ENCODE measurements around the gene MAD1L1.
"Not testable (repeated sequence)": the region's sequence is repeated elsewhere in the genome, so short reads cannot be mapped to it uniquely, and the experiment has no call there.

Gene MAD1L1

DNA sequence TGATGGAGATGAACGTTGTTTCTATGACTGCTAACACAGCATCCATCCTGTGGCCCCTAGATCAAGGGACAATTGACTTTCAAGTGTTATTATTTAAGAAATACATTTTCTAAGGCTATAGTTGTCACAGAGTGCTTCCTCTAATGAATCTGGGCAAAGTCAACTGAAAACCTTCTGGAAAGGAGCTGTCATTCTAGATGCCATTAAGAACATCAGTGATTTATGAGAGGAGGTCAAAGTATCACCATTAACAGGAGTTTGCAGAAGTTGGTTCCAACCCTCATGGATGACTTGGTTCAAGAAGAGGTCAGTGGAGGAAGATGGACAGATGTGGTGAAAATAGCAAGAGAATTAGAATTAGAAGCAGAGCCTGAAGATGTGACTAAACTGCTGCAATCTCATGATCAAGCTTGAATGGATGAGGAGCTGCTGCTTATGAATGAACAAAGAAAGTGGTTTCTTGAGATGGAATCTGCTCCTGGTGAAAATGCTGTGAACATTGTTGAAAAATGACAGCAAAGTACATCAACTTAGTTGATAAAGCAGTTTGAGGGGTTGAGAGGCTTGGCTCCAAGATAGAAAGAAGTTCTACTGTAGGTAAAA, 400.7 kb downstream of the MAD1L1 start:
- not testable (repeated sequence) for DNase-seq (ENCODE audit: low spot score)

DNA sequence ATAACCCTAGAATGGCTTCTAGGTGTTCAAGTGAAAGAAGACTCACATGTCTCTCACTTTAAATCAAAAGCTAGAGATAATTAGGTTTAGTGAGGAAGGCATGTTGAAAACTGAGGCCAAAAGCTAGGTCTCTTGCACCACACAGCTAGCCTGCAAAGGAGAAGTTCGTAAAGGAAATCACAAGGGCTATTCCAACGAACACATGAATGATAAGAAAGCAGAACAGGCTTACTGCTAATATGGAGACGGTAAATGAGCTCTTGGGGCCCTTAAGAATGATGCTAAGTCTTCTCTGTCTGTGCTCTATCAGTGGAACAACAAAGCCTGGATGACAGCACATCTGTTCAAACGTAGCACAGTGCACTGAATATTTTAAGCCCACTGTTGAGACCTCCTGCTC, 401.3 kb downstream of the MAD1L1 start:
- DNase-seq (ENCODE audit: low spot score) = not testable (repeated sequence)

DNA sequence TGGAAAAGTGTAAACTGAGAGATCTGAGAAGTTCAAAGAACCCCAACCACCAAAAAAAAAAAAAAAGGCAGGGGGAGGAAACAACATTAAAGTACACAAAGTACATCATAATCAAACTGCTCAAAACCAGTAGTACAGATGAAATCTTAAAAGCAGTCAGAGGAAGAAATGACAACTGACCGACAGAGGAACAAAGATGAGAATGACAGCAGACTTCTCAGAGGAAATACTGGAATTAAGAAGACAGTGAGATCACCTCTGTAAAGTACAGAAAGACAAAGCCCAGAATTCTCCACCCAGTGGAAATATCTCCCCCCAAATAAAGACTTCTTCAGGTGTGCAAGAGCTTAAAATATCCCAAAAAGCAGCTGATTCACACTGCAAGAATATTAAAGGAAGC, 403.1 kb downstream of the MAD1L1 start:
- DNase-seq (ENCODE audit: low spot score) = not testable (repeated sequence)

DNA sequence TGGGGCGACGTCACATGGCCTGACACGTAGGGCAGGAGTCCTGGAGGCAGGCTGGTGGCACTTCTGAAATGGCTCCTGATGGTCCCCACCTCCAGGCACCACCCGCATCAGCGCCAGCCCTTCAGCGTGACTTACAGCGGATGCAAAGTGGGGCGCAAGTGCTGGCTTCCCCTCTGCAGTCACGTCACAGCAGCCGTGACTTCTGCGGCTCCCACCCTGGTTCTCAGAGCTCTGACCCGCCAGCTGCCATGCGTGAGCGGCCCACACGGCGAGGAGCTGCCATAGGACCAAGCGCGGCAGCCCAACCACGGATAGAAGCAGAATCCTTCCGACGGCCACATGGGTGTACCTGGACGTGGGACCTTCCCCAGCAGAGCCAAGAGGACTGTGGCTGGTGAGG, 403.6 kb downstream of the MAD1L1 start:
- no peak for DNase-seq (ENCODE audit: low spot score)

DNA sequence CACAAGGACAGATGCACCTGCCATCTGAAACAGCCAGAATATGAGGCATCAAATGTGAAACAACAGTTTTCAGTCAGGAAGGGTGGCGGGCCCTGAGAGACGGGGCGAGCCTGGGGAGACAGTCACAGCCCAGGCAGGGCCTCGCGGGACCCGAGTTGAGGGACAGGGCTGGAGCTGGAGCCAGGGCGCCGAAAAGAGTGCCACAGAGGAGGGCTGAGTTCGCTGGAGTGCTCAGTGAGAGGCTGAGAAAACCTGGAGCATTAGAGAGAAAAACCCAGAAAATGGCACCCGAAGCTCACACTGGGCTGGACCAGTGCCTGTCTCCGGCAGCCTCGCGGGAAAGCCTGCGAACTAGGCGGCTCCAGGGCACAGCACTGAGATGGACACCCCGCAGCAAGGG, 404.6 kb downstream of the MAD1L1 start:
- not testable (repeated sequence) for DNase-seq (ENCODE audit: low spot score)

DNA sequence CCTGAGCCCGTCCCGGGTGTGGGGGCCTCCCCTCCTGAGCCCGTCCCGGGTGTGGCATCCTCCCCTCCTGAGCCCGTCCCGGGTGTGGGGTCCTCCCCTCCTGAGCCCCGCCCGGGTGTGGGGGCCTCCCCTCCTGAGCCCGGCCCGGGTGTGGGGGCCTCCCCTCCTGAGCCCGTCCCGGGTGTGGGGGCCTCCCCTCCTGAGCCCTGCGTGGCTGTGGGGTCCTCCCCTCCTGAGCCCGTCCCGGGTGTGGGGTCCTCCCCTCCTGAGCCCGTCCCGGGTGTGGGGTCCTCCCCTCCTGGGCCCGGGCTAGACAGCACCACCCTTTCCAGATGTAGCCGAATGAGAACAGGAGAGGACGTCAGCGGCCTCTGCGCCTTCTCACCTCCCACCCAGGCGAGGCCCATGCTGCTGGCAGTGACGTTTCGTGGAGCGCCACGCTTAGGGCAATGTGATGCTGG, 405.2 kb downstream of the MAD1L1 start:
- not testable (repeated sequence) for DNase-seq (ENCODE audit: low spot score)

DNA sequence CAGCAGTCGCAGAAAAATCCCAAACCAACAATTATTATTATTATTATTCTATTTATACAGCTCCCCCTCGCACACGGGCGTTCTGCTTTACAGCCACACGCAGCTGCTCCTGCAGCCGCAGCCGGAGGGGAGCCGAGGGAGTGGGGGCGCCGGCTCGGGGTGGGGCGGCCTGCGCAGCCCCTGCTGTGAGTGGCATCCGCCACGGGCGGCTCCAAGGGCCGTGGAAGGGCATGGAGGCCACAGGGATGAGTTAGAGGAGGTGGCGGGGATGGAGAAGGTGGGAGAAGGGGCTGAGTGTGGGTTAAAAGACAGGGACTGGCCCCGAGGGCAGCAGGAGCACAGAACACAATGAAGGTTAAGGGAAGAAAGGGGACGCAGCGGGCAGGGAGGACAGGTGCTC, 405.8 kb downstream of the MAD1L1 start:
- not testable (repeated sequence) for DNase-seq (ENCODE audit: low spot score)

DNA sequence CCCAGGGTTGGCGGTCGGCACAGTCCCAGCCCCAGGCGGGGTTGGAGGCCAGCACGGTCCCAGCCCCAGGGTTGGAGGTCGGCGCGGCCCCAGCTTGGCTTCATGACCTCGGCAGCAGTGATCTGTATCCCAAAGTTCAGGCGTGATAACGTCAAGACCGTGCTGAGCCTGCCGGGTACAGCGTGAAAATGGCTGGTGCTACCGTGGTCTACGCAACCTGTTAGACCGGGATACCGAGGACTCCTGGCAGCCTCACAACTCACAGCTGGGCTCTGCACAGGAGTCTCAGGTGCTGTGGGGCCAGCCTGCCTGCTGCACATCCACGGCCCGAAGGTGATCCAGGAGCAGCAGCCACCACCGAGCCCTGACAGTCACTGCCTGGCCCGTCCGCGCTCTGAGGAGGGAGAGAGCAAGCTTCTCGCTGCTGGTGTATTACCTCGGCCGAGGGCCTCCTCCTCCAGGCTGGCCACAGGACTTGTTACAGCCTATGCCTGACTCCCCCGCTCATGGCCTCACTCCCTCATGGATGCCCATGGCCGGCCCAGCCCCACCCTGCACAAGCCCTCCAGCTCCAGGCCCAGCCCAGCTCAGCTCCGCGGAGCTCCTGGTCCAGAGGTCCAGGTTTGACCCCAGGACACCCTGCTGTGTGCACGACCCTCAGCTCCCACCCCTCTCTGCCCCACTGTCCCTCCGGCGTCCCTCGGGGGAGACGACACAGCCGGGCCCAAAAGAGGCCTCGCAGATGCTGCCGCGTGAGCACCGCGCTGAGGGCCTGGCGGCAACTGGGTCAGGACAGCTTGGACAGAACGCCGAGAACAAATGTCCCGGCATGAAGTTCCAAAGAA, 406.6 kb downstream of the MAD1L1 start:
- DNase-seq (ENCODE audit: low spot score) = no peak

DNA sequence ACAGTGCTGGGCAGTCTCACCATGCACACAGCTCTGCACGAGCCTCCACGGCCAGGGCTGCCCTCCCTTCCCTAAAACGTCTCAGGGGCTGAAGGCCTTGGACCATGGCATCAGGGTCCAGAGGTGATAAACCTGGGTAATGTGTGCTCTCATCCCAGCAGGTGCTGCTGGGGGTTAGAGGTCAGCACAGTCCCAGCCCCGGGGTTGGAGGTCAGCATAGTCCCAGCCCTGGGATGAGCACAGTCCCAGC, 407.2 kb downstream of the MAD1L1 start:
- DNase-seq (ENCODE audit: low spot score) = not testable (repeated sequence)

DNA sequence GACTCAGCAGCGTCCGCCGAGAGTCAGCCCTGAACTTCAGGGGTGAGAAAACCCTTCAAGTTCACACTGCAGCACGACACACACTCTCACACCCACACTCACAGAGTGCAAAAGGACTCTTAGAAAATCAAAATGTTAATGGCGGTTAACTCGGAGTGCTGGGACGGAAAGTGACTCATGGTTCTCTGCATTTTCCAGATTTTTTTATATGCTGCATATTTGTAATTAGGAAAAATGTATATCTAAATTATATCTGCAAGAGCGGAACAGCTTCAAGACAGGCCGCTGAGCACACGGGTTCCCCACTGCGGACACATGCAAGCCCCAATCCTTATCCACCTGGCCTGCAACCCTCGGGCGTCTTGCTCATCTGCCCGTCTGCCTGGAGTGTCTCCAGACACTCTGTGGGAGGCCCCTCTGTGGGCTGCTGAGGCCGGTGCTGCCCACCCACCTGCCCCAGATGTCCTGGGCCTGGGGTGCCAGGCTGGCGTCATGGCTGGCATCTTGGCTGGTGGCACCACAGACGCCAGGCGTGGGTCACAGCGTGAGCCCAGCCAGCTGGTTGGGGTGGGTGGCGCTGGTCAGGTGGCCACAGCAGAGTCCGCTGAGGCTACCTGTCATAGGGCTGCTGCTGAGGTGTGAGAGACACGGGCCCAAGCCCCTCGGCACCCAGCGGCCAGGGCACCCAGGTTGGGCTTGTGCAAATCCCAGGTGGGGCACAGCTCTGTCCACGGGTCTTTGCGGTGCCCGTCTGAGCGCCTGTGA, 407.7 kb downstream of the MAD1L1 start:
- not testable (repeated sequence) for DNase-seq (ENCODE audit: low spot score)

DNA sequence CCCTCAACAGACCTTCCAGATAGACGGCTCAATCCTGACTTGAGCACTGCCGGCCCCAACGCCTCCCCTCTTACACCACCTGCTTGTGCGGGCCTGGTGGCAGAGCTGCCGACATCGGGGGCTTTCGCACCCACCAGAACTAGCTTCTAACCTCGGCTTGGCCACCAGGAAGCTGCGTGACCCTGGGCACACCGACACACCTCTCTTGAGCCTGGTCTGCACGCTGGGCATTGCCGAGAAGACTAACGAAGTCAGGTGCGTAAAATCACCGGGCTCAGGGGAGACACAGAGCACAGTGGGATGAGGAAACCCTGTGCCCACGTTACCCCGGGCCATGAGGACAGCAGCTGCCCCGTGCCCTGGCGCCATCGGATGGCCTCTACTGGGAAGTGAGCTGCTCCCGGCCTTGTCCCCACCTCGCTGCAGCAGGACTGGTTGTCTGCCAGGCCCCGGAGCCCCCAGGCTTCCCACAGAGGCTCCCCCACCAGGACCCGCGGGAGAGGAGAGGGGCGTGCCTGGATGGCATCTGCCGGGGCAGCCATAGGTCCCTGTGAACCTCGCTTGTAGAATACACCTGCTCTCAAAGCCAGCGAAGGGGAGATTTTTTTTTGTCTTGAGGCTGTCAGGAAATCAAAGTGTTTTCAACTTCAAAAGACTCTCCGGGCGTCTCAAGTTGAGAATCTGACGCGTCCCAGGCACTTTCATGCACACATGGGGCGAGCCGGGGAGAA, 408.4 kb downstream of the MAD1L1 start:
- not testable (repeated sequence) for DNase-seq (ENCODE audit: low spot score)

DNA sequence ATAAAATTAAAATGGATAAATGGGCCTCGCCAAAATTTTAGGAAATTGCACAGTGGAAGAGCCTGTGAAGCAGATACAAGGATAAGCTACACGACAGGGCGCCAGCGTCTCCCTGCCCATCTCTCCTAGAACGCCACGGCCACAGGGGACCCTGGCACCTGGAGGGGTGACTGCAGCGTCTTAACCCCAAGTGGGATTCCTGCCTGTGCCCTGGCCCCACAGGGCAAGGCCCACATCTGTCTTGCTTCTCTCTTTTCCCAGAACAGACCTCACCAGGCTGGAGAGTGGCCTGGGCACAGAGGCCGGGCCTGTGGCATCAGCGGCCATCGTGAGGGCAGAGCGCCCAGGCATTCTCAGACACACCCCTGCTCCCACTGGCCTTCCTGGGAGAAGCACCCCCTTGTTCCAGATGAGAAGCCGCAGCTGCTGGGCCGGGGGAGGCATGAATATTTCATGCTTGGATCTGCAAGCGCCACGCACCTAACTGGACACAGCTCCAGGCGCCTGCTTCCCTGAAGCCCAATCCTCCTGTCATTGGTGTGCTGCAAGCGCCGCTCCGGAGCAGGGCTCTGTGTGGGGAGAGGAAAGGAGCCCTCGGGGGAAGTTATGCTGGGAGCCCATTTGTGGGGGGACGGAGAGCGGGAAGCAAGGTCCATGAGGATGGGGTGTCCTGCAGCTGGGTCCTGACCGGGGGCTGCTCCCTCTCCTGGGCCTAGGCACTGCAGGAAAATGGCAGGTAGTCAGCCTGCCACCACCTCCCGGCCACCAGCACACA, 409.2 kb downstream of the MAD1L1 start:
- DNase-seq (ENCODE audit: low spot score) = no peak

DNA sequence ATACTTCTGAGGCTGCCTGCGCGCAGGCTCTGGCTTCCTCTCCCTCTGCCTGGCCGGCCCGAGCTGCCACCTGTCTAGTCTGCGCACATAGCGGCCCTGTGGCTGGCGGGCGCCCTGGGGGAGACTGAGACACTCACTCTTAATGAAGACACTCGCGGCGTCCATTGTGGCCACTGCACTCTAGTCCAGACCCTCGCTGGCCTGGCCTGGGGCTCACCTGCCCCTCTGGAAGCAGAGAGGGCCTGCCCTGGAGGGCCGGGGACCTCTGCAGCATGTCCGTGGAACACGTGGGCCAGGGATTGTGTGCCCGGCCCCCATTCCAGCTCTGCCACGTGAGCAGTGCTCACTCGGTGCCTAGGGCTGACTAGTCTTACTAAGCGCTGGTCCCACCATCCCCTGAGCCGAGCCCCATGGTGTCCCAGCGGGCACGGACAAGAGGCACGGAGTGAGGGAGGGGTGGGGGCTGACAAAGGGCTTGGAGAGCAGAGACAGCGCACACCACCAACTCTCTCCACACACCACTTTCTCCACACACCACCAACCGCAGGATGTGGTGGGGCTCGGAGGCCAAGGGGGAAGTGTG, 413.4 kb downstream of the MAD1L1 start:
- DNase-seq (ENCODE audit: low spot score) = no peak

DNA sequence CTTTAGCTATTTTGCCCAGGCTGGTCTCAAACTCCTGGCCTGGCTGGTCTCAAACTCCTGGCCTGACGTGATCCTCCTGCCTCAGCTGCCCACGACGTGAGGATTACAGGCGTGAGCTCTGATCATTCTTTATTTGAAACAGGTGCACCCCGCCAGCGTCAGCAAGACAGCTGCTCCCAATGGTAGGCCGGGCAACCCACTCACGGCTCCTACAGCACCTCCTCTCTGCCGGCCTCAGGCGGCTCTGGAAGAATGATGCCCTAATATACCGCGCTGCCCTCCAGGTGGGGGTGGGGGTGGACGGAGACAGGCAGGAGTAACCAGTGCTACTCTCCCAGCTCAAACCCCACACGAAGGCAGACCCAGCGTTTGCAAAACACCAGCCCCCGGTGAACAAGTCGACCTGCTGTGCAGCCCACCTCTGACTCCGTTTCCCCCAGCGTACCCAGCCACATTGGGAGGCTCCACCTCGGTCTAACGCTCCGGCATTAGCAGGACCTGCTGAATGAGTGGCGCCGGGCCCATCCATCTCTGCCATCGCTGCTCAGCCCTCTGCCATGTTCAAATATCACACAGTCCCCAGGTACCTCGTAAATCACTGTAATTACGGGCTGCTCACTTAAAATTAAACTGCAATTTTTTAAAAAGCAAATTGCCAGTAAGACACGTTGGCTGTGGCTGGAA, 414.0 kb downstream of the MAD1L1 start:
- no peak for DNase-seq (ENCODE audit: low spot score)

DNA sequence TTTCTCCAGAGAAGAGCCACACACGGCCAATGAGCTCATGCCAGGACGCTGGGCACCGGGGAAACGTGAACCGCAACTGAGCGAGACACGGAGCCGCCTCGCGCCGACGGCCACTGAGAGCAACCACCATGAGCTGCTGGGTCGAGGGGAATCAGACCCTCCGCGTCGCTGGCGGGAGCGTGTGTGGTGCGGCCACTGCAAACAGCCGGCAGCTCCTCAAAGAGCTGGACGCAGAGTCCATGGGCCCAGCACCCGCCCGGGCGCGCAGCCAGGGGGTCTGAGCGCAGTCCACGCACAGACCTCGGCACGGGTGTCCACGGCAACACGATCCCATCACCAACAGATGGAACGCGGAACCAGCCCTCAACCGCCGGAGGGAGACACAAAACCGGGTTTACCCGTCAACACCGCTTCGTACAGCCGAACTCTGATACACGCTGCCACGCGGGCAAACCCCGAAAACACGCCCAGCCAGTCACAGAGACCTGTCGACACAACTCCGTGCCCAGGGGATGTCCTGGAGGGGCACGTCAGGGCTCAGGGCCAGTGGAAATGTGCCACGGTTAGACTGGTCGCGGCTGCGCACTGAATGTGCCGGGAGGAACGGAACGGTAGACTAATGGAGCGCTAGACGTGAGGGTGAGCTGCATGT, 415.6 kb downstream of the MAD1L1 start:
- no peak for DNase-seq (ENCODE audit: low spot score)

DNA sequence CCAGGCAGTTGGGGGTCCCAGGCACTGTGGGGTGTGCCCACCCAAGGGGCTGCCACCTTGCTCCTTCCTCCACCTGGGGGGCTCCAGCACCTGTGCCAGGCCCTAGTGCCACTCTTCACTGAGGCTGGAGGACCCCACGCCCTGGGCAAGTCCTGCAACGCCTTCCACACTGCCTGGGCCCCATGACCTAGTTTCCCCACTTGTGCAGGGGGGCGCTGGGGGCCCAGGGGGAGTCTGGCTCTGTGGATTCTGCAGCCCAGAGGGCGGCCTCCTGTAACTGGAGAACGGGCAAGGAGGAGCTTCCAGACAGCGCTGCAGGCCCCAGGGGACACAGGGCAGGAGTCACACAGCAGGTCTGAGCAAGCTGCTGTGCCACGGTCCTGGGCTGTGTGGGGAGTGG, 416.3 kb downstream of the MAD1L1 start:
- DNase-seq (ENCODE audit: low spot score) = not testable (repeated sequence)

DNA sequence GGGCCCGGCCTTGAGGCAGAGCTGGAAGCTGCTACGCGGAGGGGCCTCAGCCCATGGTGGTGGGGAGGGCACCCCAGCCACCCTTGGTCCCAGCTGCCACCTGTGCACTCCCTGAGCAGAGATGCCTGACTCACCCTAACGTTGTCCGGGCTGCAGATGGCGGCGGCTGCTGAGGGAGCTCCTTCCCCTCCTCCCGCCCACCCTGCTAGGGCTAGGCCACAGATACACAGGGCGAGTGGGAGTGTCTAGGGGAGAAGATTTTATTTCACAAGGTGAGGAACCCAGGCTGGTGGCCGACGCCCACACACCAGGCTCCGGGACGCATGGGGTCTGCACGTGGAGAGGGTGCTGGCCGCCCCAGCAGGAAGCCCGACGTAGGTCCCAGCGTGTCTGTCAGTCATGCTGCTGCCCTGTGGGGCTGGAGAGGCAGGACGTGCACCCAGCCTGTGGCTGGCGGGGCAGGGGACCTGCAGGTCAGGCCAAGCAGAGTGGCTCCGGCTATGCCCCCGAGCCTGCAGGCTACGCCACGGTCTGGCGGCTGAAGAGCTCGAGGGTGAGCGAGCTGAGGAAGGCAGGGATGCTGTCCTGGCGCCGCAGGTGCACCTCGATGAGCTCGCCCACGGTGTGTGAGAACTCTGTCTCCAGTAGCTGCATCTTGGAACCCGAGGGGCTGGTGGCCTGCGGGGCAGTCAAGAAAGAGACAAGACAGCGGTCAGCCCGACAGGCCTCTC, 417.0 kb downstream of the MAD1L1 start:
- not testable (repeated sequence) for DNase-seq (ENCODE audit: low spot score)

DNA sequence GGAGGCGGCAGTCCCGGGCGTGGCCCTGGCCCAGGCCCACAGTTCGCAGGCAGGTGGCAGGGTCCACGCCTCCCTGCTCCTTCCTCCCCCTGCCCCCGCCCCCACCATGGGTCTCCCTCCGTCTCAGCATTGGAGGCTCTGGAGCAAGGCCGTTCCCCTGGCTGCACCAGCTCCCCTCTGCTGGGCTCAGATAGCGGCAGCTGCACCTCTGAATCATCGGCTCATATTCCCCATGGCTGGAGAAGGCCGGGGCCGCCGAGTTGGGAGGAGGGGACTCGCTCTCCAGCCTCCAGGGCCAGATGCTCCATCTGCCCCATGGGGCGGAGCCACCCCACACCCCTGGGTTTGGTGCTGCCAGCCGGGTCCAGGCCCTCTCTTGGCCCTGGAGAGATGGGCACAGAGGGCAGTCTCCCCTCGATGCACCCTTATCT, 417.7 kb downstream of the MAD1L1 start:
- DNase-seq (ENCODE audit: low spot score) = peak; percentile 40

DNA sequence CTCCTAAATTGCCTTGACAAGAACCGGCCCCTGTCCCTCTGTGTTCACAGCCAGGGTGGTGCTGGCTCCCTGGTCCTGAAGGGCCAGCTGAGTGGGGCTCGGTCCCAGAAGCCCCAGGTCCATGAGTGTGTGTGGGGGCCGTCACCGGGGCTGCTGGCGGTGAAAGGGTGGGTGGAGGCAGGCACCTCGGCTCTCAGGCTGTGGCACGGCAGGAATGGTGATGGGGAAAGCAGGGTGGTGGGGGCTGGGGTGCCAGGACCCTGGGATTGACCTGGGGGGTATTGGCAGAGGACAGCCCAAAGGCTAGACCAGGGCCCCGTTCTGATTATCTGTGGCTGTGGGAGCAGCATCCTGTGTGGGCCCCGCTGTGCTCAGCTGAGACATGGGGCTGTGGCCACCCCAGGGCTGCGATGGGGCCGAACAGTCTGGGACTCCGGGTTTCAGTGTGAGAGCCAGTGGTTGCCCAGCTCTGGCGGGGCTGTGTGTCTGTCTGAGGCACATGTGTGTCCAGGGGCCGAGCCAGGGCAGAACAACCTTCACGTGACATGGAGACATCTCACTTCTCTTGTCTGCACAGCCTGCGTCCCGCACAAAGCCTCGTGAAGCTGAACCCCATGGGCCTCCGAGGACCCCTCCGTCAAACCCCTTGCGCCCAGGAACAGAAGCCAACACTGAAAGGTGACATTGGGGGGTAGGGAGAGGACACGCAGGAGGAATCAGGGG, 418.5 kb downstream of the MAD1L1 start:
- DNase-seq (ENCODE audit: low spot score) = no peak

All from SW480 (cell line).